ENCODE results near the gene SNED1. TPM values are rescaled to one million over a fixed set of nuclear protein-coding genes. Genes with fewer than 3 reads are reported as not detected.
A peak's percentile ranks its signal among the peaks of the same experiment; 100 is the strongest.

SNED1 gene
- polyA plus RNA-seq, 4 donors = 0.45 to 6.0 (median 3.4) TPM

DNA sequence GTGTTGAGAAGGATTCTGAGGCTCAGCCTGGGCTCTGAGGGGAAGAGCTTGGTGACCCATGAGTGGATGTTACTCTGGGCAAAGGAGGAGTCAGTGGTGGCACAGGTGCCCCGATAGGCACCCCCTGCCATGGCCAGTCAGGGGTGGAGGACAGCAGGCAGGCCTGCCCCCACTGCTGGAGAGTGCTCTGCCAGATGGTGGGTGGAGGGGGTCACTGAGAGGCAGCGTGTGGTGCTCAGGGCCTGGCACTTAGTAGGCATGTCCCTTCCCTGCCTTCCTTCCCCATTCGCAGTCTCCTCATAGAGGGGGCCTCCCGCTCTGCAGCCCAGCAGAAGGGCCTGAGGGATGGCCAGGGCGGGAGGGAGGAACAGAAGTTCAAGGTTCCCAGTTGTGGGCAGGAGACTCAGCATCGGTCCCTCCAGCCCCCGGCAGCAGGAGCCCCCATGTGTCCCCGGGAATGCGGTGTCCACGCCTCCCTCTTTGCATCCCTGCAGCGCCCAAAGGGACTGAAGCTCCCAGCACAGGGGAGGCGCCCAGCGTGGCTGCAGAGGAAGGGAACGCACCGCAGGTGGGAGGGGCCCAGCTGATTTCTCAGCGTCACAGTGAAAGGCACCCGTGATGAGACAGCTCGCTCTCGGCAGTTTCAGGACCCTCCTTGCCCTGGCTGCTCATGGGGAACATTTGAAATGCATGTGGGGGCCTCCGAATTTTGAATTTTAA, 5.7 kb upstream of the SNED1 start:
- peaks cover 0 to 14% of the 10 kb centered on the region in 2 donors for H3K9me3 ChIP-seq (ENCODE audit: control insufficient read depth in 2 of 2, insufficient read depth in 1 of 2, low read depth in 1 of 2, low read length in 1 of 2)
- no peak for DNase-seq
- H3K27ac ChIP-seq (ENCODE audit: low read depth in 1 of 3, low read length in 2 of 3) = peak overlapping the region in 1 of 3 donors; percentile 67
- H3K27me3 ChIP-seq (ENCODE audit: control insufficient read depth in 3 of 3, insufficient read depth in 3 of 3, low read length in 3 of 3) = peaks cover 0 to 8% (median 0%) of the 10 kb centered on the region in 3 donors
- H3K4me1 ChIP-seq (ENCODE audit: control insufficient read depth in 3 of 3, insufficient read depth in 2 of 3, low read depth in 1 of 3, low read length in 2 of 3) = peaks cover 0 to 2% (median 0%) of the 10 kb centered on the region in 3 donors
- 57 to 76% (median 71%) methylated on average over 17 to 20 of the region's 20 CpGs for WGBS, 3 donors
- no peak overlapping the region for H3K4me3 ChIP-seq (ENCODE audit: low read depth in 1 of 3, low read length in 3 of 3)
- no peak for FAIRE-seq
- no peaks in the 10 kb centered on the region for H3K36me3 ChIP-seq (ENCODE audit: control insufficient read depth in 3 of 3, insufficient read depth in 2 of 3, low read depth in 1 of 3, low read length in 3 of 3)

DNA sequence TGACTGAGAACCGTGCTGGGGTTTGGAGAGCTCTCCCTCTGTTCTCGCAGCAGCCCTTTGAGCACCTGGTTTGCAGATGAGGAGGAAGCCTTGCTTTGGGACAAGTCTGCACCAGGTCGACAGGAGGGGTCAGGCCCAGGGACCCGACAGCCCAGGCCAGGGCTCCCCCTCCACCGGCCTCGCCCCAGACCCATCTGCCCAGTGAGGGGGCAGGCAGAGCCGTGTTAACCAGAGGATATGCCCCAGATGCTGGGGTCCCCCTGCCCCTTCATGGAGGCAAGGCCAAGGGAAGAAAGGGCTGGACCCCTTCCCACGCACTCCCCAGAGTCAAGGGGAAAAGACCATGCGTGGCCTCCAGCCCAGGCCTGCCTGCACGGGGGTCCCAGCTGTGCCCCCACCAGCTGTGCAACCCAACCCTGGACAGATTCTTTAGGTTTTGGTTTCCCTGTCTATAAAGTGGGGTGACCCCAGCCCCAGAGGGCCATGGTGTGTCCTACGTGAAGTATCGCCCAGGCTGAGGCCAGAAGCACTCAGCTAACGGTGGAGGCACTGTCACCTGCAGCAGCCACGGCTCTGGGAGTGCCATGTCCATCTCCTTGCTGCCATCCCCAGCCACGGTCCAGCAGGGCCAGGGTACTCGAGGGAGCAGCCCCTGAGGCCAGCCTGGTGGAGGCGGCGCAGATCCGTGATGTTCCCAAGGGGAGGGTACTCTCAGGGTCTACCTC, 4.8 kb upstream of the SNED1 start:
- Histone ChIP-seq H3K36me3 (ENCODE audit: control insufficient read depth in 3 of 3, insufficient read depth in 2 of 3, low read depth in 1 of 3, low read length in 3 of 3) (no peaks in the 10 kb centered on the region), H3K27me3 (ENCODE audit: control insufficient read depth in 3 of 3, insufficient read depth in 3 of 3, low read length in 3 of 3) (peaks cover 0 to 13% (median 0%) of the 10 kb centered on the region in 3 donors), H3K27ac (ENCODE audit: low read depth in 1 of 3, low read length in 2 of 3) (no peak overlapping the region), H3K4me1 (ENCODE audit: control insufficient read depth in 3 of 3, insufficient read depth in 2 of 3, low read depth in 1 of 3, low read length in 2 of 3) (no peaks in the 10 kb centered on the region), H3K4me3 (ENCODE audit: low read depth in 1 of 3, low read length in 3 of 3) (no peak overlapping the region), H3K9me3 (ENCODE audit: control insufficient read depth in 2 of 2, insufficient read depth in 1 of 2, low read depth in 1 of 2, low read length in 1 of 2) (peaks cover 0 to 5% of the 10 kb centered on the region in 2 donors)
- FAIRE-seq = no peak
- DNase-seq = no peak
- WGBS, 3 donors = 80 to 87% (median 86%) methylated on average over 19 of the region's 19 CpGs

DNA sequence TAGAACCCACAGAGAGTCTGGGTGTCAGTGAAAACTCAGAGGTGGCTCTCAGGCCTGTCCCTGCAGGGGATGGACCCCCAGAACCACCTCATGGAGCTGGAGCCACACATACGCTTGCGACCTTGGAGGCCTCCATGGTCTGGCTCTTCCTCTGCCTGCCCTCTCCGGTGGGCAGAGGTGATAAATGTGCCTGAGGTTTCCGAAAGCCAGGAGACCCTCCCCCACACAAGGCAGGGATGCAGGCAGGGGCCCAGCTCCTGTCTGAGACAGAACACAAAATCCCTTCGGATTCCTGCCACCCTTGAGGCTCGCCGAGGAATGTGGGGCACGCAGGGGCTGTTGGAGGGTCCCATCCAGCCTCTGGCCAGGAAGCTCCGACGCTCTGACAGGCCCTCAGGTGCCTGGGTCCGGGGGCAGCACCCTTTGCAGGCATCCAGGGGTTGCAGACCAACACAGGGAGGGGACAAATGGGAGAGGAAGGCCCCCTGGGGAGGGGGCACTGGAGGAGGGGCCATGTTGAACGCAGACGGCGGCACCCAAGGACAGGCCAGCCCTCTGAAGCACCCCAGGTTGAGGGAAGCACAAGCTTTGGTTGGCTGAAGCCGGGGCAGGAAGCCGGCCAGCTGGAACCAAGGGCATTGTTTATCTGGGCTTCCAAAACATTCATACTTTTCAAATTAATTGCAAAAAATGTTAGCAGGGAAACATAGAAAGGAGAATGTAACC, 4.1 kb upstream of the SNED1 start:
- WGBS, 3 donors = 71 to 82% (median 78%) methylated on average over 15 to 16 of the region's 16 CpGs
- DNase-seq (no peak), FAIRE-seq (no peak)
- Histone ChIP-seq H3K27me3 (ENCODE audit: control insufficient read depth in 3 of 3, insufficient read depth in 3 of 3, low read length in 3 of 3) (peaks cover 0 to 15% (median under 1%) of the 10 kb centered on the region in 3 donors), H3K4me1 (ENCODE audit: control insufficient read depth in 3 of 3, insufficient read depth in 2 of 3, low read depth in 1 of 3, low read length in 2 of 3) (no peaks in the 10 kb centered on the region), H3K4me3 (ENCODE audit: low read depth in 1 of 3, low read length in 3 of 3) (no peak overlapping the region), H3K27ac (ENCODE audit: low read depth in 1 of 3, low read length in 2 of 3) (no peak overlapping the region), H3K36me3 (ENCODE audit: control insufficient read depth in 3 of 3, insufficient read depth in 2 of 3, low read depth in 1 of 3, low read length in 3 of 3) (no peaks in the 10 kb centered on the region), H3K9me3 (ENCODE audit: control insufficient read depth in 2 of 2, insufficient read depth in 1 of 2, low read depth in 1 of 2, low read length in 1 of 2) (no peaks in the 10 kb centered on the region)

DNA sequence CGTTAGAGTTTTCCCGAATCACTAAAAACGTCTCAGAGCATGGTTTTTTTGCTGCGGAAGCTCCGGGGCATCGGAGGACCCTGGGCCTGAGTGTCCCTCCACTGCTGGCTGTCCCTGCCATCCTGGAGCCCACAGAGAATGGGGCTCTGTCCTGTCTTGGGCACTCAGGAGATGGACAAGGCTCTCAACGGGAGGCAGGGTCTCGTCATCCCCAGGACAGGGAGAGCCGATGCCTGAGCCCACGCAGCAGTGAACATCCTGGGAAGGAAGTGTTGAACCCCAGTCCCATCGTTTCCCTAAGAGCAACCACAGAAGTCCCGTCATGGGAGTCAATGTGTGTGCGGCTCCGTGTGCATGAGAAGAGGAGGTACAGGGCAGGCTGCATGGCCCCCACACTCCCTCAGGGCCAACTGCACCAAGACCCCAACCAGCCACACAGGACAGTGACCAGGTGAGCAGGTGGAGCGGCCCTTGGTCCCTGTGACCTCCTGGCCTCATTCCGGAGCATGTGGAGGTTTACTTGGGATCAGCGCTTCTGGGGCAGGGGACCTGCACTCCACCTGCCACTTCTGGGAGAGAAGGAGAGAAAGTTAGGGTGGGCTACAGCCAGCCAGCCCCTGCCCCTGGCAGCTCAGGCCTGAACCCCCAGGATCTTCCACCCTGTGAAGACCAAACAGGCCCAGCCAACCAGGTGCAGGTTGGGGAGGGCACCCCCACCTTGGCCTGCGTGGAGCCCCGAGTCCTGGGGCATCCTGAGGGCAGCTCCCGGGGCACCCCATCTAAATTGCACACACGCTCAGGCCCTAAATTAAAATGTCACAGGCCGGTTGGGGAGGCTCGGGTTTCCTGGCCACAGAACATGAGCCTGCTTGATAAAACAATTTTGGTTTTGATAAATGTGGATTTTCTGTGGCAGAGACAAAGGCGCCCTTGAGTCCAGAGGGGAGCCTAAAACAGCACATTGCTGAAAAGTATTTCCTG, 3.1 kb upstream of the SNED1 start:
- Histone ChIP-seq H3K36me3 (ENCODE audit: control insufficient read depth in 3 of 3, insufficient read depth in 2 of 3, low read depth in 1 of 3, low read length in 3 of 3) (no peaks in the 10 kb centered on the region), H3K4me1 (ENCODE audit: control insufficient read depth in 3 of 3, insufficient read depth in 2 of 3, low read depth in 1 of 3, low read length in 2 of 3) (no peaks in the 10 kb centered on the region), H3K9me3 (ENCODE audit: control insufficient read depth in 2 of 2, insufficient read depth in 1 of 2, low read depth in 1 of 2, low read length in 1 of 2) (no peaks in the 10 kb centered on the region), H3K4me3 (ENCODE audit: low read depth in 1 of 3, low read length in 3 of 3) (no peak overlapping the region), H3K27me3 (ENCODE audit: control insufficient read depth in 3 of 3, insufficient read depth in 3 of 3, low read length in 3 of 3) (peaks cover 3 to 25% (median 3%) of the 10 kb centered on the region in 3 donors), H3K27ac (ENCODE audit: low read depth in 1 of 3, low read length in 2 of 3) (no peak overlapping the region)
- WGBS, 3 donors = 78 to 85% (median 80%) methylated on average over 24 of the region's 24 CpGs
- no peak for DNase-seq
- no peak for FAIRE-seq

DNA sequence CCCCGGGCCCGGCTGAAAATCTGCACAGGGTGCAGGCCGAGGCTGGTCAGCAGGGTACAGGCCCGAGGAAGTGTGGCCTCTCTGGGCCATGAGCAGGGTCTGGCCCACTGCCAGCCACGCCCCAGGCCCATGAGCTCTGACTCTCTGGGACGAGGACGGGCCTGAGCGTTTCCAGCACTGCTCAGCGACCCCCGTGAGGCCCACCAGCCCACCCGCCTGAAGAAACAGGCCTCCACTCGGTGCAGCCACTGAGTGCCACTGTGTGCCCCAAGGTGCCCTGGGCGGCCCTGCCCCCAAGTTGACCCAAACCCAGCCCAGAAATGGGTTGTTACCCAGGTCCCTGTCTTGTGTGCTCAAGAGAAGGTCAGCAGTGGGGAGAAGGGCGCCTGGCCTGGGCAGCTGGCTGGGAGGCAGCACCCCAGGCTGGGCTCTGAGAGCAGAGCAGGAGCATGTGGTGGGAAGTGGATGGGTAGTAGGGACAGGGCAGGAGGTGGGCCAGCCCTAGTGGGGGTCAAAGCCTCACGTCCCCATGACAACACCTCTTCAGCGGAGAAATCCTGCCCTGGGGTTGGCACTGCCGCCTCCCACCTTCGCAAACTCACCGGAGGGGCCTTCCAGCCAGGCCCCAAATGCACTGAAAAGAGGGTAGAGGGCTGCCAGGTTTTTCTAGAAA, 2.1 kb upstream of the SNED1 start:
- no peaks in the 10 kb centered on the region for H3K36me3 ChIP-seq (ENCODE audit: control insufficient read depth in 3 of 3, insufficient read depth in 2 of 3, low read depth in 1 of 3, low read length in 3 of 3)
- WGBS, 3 donors = 74 to 81% (median 78%) methylated on average over 18 to 19 of the region's 19 CpGs
- no peaks in the 10 kb centered on the region for H3K9me3 ChIP-seq (ENCODE audit: control insufficient read depth in 2 of 2, insufficient read depth in 1 of 2, low read depth in 1 of 2, low read length in 1 of 2)
- DNase-seq (no peak), FAIRE-seq (no peak)
- H3K27me3 ChIP-seq (ENCODE audit: control insufficient read depth in 3 of 3, insufficient read depth in 3 of 3, low read length in 3 of 3) = peaks cover 3 to 34% (median 3%) of the 10 kb centered on the region in 3 donors
- H3K4me1 ChIP-seq (ENCODE audit: control insufficient read depth in 3 of 3, insufficient read depth in 2 of 3, low read depth in 1 of 3, low read length in 2 of 3) = no peaks in the 10 kb centered on the region
- H3K4me3 ChIP-seq (ENCODE audit: low read depth in 1 of 3, low read length in 3 of 3) = no peak overlapping the region
- H3K27ac ChIP-seq (ENCODE audit: low read depth in 1 of 3, low read length in 2 of 3) = no peak overlapping the region

DNA sequence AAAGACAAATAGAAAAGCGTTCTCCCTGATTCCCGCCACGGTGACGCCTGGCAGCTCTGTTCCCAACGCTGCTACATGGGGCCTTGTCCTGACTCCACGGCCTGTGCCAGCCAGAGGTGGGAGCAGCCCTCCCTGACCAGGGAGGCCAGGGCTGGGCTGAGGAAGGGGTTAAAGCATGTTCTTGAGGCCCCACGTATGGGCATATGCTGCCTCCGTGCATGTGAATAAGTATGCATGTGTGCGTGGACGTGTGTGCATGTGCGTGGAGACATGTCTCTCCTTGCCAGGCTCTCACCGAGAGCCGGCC, 1.6 kb upstream of the SNED1 start:
- DNase-seq = no peak

DNA sequence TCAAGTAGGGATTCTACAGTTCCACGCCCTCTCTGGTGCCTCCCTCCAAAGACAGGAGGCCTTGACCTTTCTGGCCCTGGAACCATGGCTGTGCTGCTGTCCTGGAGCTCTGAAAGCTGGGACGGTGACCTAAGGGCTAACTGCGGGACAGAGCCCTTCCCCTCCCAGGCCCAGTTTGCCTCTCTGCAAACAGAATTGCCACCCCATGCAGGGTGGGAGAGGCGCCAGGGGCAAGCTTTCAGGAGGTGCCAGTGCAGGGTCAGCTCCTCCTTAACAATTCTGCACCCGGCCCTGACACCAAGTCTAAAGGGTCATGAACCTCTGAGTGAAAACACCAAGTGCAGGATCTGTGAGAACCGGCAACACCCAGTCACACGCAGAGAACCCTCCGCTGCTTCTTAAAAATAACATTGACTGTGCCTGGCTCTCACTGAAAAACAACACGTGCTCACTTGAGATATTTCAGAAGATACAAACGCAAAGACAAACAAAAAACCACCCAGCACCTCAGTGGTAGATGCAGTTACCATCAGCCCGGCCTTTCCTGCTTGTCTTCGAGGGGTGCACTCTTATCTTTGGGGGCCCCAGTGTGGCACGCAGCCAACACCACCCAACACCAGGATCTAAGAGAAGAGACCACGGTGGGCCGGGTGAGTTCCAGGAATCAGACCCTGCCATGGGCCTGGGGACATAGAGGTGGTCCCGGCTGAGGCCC, 1.1 kb upstream of the SNED1 start:
- DNase-seq = no peak
- Histone ChIP-seq H3K9me3 (ENCODE audit: control insufficient read depth in 2 of 2, insufficient read depth in 1 of 2, low read depth in 1 of 2, low read length in 1 of 2) (no peaks in the 10 kb centered on the region), H3K4me3 (ENCODE audit: low read depth in 1 of 3, low read length in 3 of 3) (no peak overlapping the region), H3K4me1 (ENCODE audit: control insufficient read depth in 3 of 3, insufficient read depth in 2 of 3, low read depth in 1 of 3, low read length in 2 of 3) (no peaks in the 10 kb centered on the region), H3K27me3 (ENCODE audit: control insufficient read depth in 3 of 3, insufficient read depth in 3 of 3, low read length in 3 of 3) (peaks cover 3 to 40% (median 3%) of the 10 kb centered on the region in 3 donors), H3K27ac (ENCODE audit: low read depth in 1 of 3, low read length in 2 of 3) (peak overlapping the region in 1 of 3 donors; percentile 81), H3K36me3 (ENCODE audit: control insufficient read depth in 3 of 3, insufficient read depth in 2 of 3, low read depth in 1 of 3, low read length in 3 of 3) (no peaks in the 10 kb centered on the region)
- WGBS, 3 donors = 65 to 76% (median 76%) methylated on average over 16 of the region's 16 CpGs
- no peak for FAIRE-seq

More for the DNA sequence above, 1.6 kb upstream of the SNED1 start:
- H3K4me1 ChIP-seq (ENCODE audit: control insufficient read depth in 3 of 3, insufficient read depth in 2 of 3, low read depth in 1 of 3, low read length in 2 of 3) = no peaks in the 10 kb centered on the region
- peaks cover 3 to 39% (median 3%) of the 10 kb centered on the region in 3 donors for H3K27me3 ChIP-seq (ENCODE audit: control insufficient read depth in 3 of 3, insufficient read depth in 3 of 3, low read length in 3 of 3)
- H3K9me3 ChIP-seq (ENCODE audit: control insufficient read depth in 2 of 2, insufficient read depth in 1 of 2, low read depth in 1 of 2, low read length in 1 of 2) = no peaks in the 10 kb centered on the region
- H3K36me3 ChIP-seq (ENCODE audit: control insufficient read depth in 3 of 3, insufficient read depth in 2 of 3, low read depth in 1 of 3, low read length in 3 of 3) = no peaks in the 10 kb centered on the region
- peak overlapping the region in 1 of 3 donors; percentile 81 for H3K27ac ChIP-seq (ENCODE audit: low read depth in 1 of 3, low read length in 2 of 3)
- FAIRE-seq = no peak
- H3K4me3 ChIP-seq (ENCODE audit: low read depth in 1 of 3, low read length in 3 of 3) = no peak overlapping the region
- WGBS, 3 donors = 83 to 89% (median 87%) methylated on average over 13 of the region's 13 CpGs
